OCI-LY1 (cell line): ENCODE results near the gene PLXDC1.

Experiments used
- H2AFZ ChIP-seq: fragments of 200-600 bp; sonication (generic), shearing (Covaris generic); 2 replicates; pipeline ENCODE4 v1.6.0; 2014; ENCODE audit warnings: antibody characterized with exemption, mild to moderate bottlenecking, low read length
- H3F3A ChIP-seq: fragments of 200-600 bp; sonication (generic), shearing (Covaris generic); 2 replicates; pipeline ENCODE4 v1.6.0; 2014; ENCODE audit warnings: mild to moderate bottlenecking, antibody characterized with exemption, low read length, moderate library complexity; ENCODE audit not compliant: insufficient read depth
- H3K27ac ChIP-seq: fragments of 200-600 bp; sonication (generic); 2 replicates; pipeline ENCODE4 v1.5.1; 2014; ENCODE audit warnings: low read length, mixed run types, mild to moderate bottlenecking, low read depth; ENCODE audit not compliant: poor library complexity, severe bottlenecking
- H3K27me3 ChIP-seq: fragments of 200-600 bp; sonication (generic); 2 replicates; pipeline ENCODE4 v1.6.0; 2014; ENCODE audit warnings: antibody characterized with exemption, mild to moderate bottlenecking, low read length, moderate library complexity; ENCODE audit not compliant: insufficient read depth
- H3K36me3 ChIP-seq: fragments of 200-600 bp; sonication (generic); 2 replicates; pipeline ENCODE4 v1.6.1; 2014; ENCODE audit warnings: mild to moderate bottlenecking, antibody characterized with exemption, low read length, moderate library complexity, mixed read lengths; ENCODE audit not compliant: insufficient read depth
- H3K4me1 ChIP-seq: fragments of 200-600 bp; sonication (generic); 2 replicates; pipeline ENCODE4 v1.5.1; 2014; ENCODE audit warnings: mild to moderate bottlenecking, low read length, moderate library complexity; ENCODE audit not compliant: insufficient read depth, severe bottlenecking
- H3K4me2 ChIP-seq: fragments of 200-600 bp; sonication (generic), shearing (Covaris generic); 2 replicates; pipeline ENCODE4 v1.6.1; 2014; ENCODE audit warnings: low read length
- H3K4me3 ChIP-seq: fragments of 200-600 bp; sonication (generic); 2 replicates; pipeline ENCODE4 v1.5.1; 2014; ENCODE audit warnings: low read length, low read depth, mild to moderate bottlenecking, mixed read lengths; ENCODE audit not compliant: poor library complexity, severe bottlenecking
- H3K79me2 ChIP-seq: fragments of 200-600 bp; shearing (Covaris generic); 2 replicates; pipeline ENCODE4 v1.6.1; 2016; ENCODE audit warnings: mixed run types, low read length, mixed read lengths; ENCODE audit not compliant: insufficient read depth
- H3K9ac ChIP-seq: fragments of 200-600 bp; sonication (generic), shearing (Covaris generic); 2 replicates; pipeline ENCODE4 v1.6.1; 2014; ENCODE audit warnings: mild to moderate bottlenecking, low read length, mixed read lengths
- H3K9me2 ChIP-seq: fragments of 200-600 bp; sonication (generic), shearing (Covaris generic); 2 replicates; pipeline ENCODE4 v1.6.1; 2014; ENCODE audit warnings: low read depth, mild to moderate bottlenecking, low read length, mixed read lengths
- H3K9me3 ChIP-seq: fragments of 200-600 bp; shearing (Covaris generic); 2 replicates; pipeline ENCODE4 v1.6.1; 2014; ENCODE audit warnings: low read length, mixed read lengths
- H4K20me1 ChIP-seq: fragments of 200-600 bp; sonication (generic), shearing (Covaris generic); 2 replicates; pipeline ENCODE4 v1.6.0; 2016; ENCODE audit warnings: mild to moderate bottlenecking, low read length; ENCODE audit not compliant: insufficient read depth
- CTCF ChIP-seq: fragments of 200-600 bp; sonication (generic), shearing (Covaris generic); IDR thresholded peaks from 2 replicates; pipeline ENCODE4 v1.5.1; 2017; ENCODE audit warnings: mild to moderate bottlenecking, antibody characterized with exemption, low read length, moderate library complexity, mixed read lengths
- EZH2 ChIP-seq: fragments of 200-600 bp; sonication (generic), shearing (Covaris generic); IDR thresholded peaks from 2 replicates; pipeline ENCODE4 v1.8.0; 2017; ENCODE audit warnings: borderline replicate concordance, mixed run types, mild to moderate bottlenecking, antibody characterized with exemption, low read length, moderate library complexity, mixed read lengths

Gene PLXDC1

DNA sequence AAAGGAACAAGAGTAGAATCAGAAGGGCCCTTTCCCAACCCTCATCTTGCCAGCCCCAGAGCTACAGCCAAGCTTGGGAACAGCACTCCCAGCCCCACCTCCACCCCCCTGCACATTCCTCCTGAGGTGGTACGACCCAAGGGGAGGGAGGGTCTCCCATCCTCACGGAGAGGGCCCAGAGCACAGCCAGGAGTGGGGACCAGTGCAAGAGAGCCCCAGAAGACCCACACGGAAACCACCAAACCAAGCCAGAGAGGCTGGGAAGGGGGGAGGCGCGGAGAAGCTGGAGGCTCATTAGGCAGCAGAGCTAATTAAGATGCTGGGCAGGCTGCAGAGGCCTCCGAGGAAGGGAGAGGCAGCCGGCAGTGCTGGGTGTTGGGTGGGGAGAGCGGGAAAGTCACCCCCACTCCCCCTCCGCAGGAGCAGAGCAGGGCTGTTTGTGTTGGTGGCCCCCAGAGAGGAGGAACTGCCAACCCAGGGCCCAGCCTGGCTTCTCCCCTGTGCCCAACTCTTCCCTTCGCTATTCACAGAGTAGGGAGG, 43.6 kb upstream of the PLXDC1 start:
- no peaks in the 10 kb centered on the region for H3K27me3 ChIP-seq
- H3F3A ChIP-seq, result peaks cover 9% of the 10 kb centered on the region; the same call in 1 of the 2 replicates
- H2AFZ ChIP-seq, result no peak overlapping the region
- H3K79me2 ChIP-seq, result no peaks in the 10 kb centered on the region
- H3K27ac ChIP-seq, result peak overlapping the region; percentile 82
- peak overlapping the region; percentile 99; the same call in 1 of the 2 replicates for H3K4me2 ChIP-seq
- peak overlapping the region; percentile 10 for H3K4me3 ChIP-seq
- H3K36me3 ChIP-seq, result peaks cover 40% of the 10 kb centered on the region
- no peaks in the 10 kb centered on the region for H3K9me3 ChIP-seq
- no peak overlapping the region; the same call in 1 of the 2 replicates for H3K9ac ChIP-seq
- TF ChIP-seq CTCF (no peak), EZH2 (no peak)
- H3K4me1 ChIP-seq, result peaks cover 38% of the 10 kb centered on the region
- H4K20me1 ChIP-seq, result no peaks in the 10 kb centered on the region
- H3K9me2 ChIP-seq, result no peaks in the 10 kb centered on the region

GRCh38 chr17:39194089-39194984, 42.9 kb upstream of the PLXDC1 start:
- H3K27me3 ChIP-seq, result no peaks in the 10 kb centered on the region
- no peak overlapping the region for H3K4me3 ChIP-seq
- H3K9ac ChIP-seq, result no peak overlapping the region
- H3K9me3 ChIP-seq, result no peaks in the 10 kb centered on the region
- no peak overlapping the region for H2AFZ ChIP-seq
- H3K79me2 ChIP-seq, result no peaks in the 10 kb centered on the region
- H3K27ac ChIP-seq, result peak overlapping the region; percentile 82
- no peaks in the 10 kb centered on the region for H3K9me2 ChIP-seq
- H3K4me1 ChIP-seq, result peaks cover 35% of the 10 kb centered on the region
- TF ChIP-seq CTCF, result peak; percentile 34; the same call in 1 of the 2 replicates
- TF ChIP-seq EZH2, result no peak
- no peaks in the 10 kb centered on the region for H4K20me1 ChIP-seq
- peak overlapping the region; percentile 99; the same call in 1 of the 2 replicates for H3K4me2 ChIP-seq
- peaks cover 40% of the 10 kb centered on the region for H3K36me3 ChIP-seq
- peaks cover 9% of the 10 kb centered on the region; the same call in 1 of the 2 replicates for H3F3A ChIP-seq

- no peaks in the 10 kb centered on the region for H3K9me3 ChIP-seq
- no peak overlapping the region for H3K4me2 ChIP-seq
- no peaks in the 10 kb centered on the region for H3K27me3 ChIP-seq
- TF ChIP-seq CTCF (no peak), EZH2 (no peak)
- no peaks in the 10 kb centered on the region for H3K79me2 ChIP-seq
- H3K4me3 ChIP-seq, result no peak overlapping the region
- no peak overlapping the region for H3K27ac ChIP-seq
- H2AFZ ChIP-seq, result no peak overlapping the region
- H3K36me3 ChIP-seq, result peaks cover 44% of the 10 kb centered on the region
- 0 out of 2 replicates have a peak, but pooled peaks cover 2% of the 10 kb centered on the region for H3F3A ChIP-seq
- no peaks in the 10 kb centered on the region for H3K9me2 ChIP-seq
- peaks cover 25% of the 10 kb centered on the region for H3K4me1 ChIP-seq
- no peaks in the 10 kb centered on the region for H4K20me1 ChIP-seq
- no peak overlapping the region for H3K9ac ChIP-seq
Observed at GRCh38 chr17:39193346-39193745, 41.9 kb upstream of the PLXDC1 start.
